Cardiac septum (tissue), 1 donor: ENCODE results near the gene TMEM240. TPM values are rescaled to one million over a fixed set of nuclear protein-coding genes. Genes with fewer than 3 reads are reported as not detected.

ENCODE experiments used
- total RNA-seq: library from RNA; stranded (reverse); fragmentation: NEBNext Ultra II Directional; extraction: Animal tissue kit (Norgen Biotek cat#: 25700); gene quantifications from one replicate; pipeline ENCODE4 v1.2.1, GENCODE V29; 2021
- donor health status: DM: no; HTN: no; CAD: no.

Gene TMEM240
- total RNA-seq, 1 donor from 2014 or later: 5.0 TPM

Other genes with a start within 250 kb of the TMEM240 start
- 60.8 TPM for gene ACAP3, start 232.7 kb downstream of the TMEM240 start, total RNA-seq
- gene PUSL1, start 232.0 kb downstream of the TMEM240 start, total RNA-seq: 10.5 TPM
- gene INTS11, start 216.0 kb downstream of the TMEM240 start, total RNA-seq: 73.8 TPM
- gene CPTP, start 215.8 kb downstream of the TMEM240 start, total RNA-seq: 50.2 TPM
- gene TAS1R3, start 209.3 kb downstream of the TMEM240 start, total RNA-seq: 0.62 TPM
- 96.2 TPM for gene DVL1, start 191.2 kb downstream of the TMEM240 start, total RNA-seq
- 30.5 TPM for gene MXRA8, start 182.1 kb downstream of the TMEM240 start, total RNA-seq
- 174 TPM for gene AURKAIP1, start 165.4 kb downstream of the TMEM240 start, total RNA-seq
- gene CCNL2, start 141.3 kb downstream of the TMEM240 start, total RNA-seq: 78.6 TPM
- gene MRPL20, start 133.3 kb downstream of the TMEM240 start, total RNA-seq: 127 TPM
- gene ANKRD65, start 119.3 kb downstream of the TMEM240 start, total RNA-seq: 1.8 TPM
- gene VWA1, start 104.9 kb downstream of the TMEM240 start, total RNA-seq: 35.3 TPM
- gene ATAD3C, start 90.9 kb downstream of the TMEM240 start, total RNA-seq: 0.51 TPM
- 13.7 TPM for gene ATAD3B, start 68.9 kb downstream of the TMEM240 start, total RNA-seq
- 13.7 TPM for gene ATAD3A, start 28.5 kb downstream of the TMEM240 start, total RNA-seq
- 90.7 TPM for gene SSU72, start 34.2 kb upstream of the TMEM240 start, total RNA-seq
- gene FNDC10, start 59.5 kb upstream of the TMEM240 start, total RNA-seq: 1.7 TPM
- gene MIB2, start 74.9 kb upstream of the TMEM240 start, total RNA-seq: 82.4 TPM
- gene MMP23B, start 91.5 kb upstream of the TMEM240 start, total RNA-seq: 60.2 TPM
- gene CDK11B, start 118.4 kb upstream of the TMEM240 start, total RNA-seq: 30.4 TPM
- gene SLC35E2B, start 152.2 kb upstream of the TMEM240 start, total RNA-seq: 19.1 TPM
- 25.8 TPM for gene CDK11A, start 183.7 kb upstream of the TMEM240 start, total RNA-seq
- gene NADK, start 237.8 kb upstream of the TMEM240 start, total RNA-seq: 31.3 TPM